AG10803 (cell line): ENCODE data around the gene CNTN4.

Experiments used
- DNase-seq: peaks from one replicate; pipeline ENCODE4 v3.0.0; 2010; ENCODE audit warnings: low read depth
- H3K4me3 ChIP-seq: 2 replicates; pipeline ENCODE4 v1.5.1; 2011; ENCODE audit warnings: mild to moderate bottlenecking, low read length, control low read depth
- CTCF ChIP-seq: conservative IDR thresholded peaks from 2 replicates; pipeline ENCODE4 v1.5.1; 2011; ENCODE audit warnings: mild to moderate bottlenecking, low read length, control low read depth, inconsistent platforms

CNTN4 gene

GRCh38 chr3:2873986-2874385, 775.3 kb downstream of the CNTN4 start:
- H3K4me3 ChIP-seq: no peak overlapping the region
- no peak for DNase-seq
- no peak for TF ChIP-seq CTCF

GRCh38 chr3:2875699-2876098, 777.0 kb downstream of the CNTN4 start:
- no peak for DNase-seq
- H3K4me3 ChIP-seq: no peak overlapping the region
- TF ChIP-seq CTCF: no peak

- no peak for DNase-seq
- H3K4me3 ChIP-seq: no peak overlapping the region
- no peak for TF ChIP-seq CTCF
Measured at GRCh38 chr3:2876362-2876761, 777.7 kb downstream of the CNTN4 start.

- TF ChIP-seq CTCF: no peak
- H3K4me3 ChIP-seq: no peak overlapping the region
- DNase-seq: no peak
Measured at GRCh38 chr3:2879023-2879422, 780.4 kb downstream of the CNTN4 start.

GRCh38 chr3:2879587-2879986, 780.9 kb downstream of the CNTN4 start:
- no peak for DNase-seq
- TF ChIP-seq CTCF: no peak
- H3K4me3 ChIP-seq: no peak overlapping the region

- no peak for DNase-seq
- no peak overlapping the region for H3K4me3 ChIP-seq
- no peak for TF ChIP-seq CTCF
Measured at GRCh38 chr3:2880218-2880756, 781.6 kb downstream of the CNTN4 start.

- no peak for DNase-seq
- no peak for TF ChIP-seq CTCF
- no peak overlapping the region for H3K4me3 ChIP-seq
Measured at GRCh38 chr3:2883283-2883682, 784.6 kb downstream of the CNTN4 start.
